Measurements from ENCODE around the gene RBKS. TPM values are rescaled to one million over a fixed set of nuclear protein-coding genes. Genes with fewer than 3 reads are reported as not detected.

Gene RBKS
- total and polyA plus RNA-seq, 2 of the 8 experiments (the other 6 are each of a cell fraction or from before 2014, with no cell fraction given), result 1.1 to 1.5 TPM

DNA sequence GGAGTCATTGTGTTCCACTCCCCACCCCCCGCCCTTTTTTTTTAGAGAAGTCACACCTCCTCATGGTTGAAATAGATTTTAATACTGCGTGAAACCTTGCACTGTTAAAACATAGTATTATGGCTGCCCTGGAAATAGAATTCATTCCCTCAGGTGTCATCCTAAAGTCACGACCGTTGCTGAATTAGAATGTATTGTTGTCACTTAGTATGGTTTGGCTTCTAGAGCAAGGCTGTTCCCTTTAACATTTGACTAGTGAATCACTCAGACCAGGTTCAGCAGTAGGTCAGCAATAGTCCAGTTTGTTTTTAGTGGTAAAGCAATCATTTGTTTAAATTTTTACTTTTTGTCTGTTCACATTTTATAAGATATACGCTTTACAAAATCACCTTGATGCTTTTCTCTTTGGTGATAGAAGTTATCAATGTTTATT, 1.5 kb upstream of the RBKS start:
- POLR2A ChIA-PET (ENCODE audit: partially characterized antibody), result interaction anchor here (0.6 kb wide), 1 partner anchor 503 kb away, joined by 3 read pairs; no protein-coding TSS in a partner anchor
- H3K23ac ChIP-seq (ENCODE audit: insufficient read length), result no peak overlapping the region

More for the DNA sequence above, 1.5 kb upstream of the RBKS start:
- H3K4me3 ChIP-seq (ENCODE audit: extremely low read depth in 1 of 4, insufficient read depth in 2 of 4, low read depth in 3 of 4, low read length in 4 of 4), result peak overlapping the region in 1 of 4 experiments; percentile 73; a peak in 2 of 8 replicates
- H2BK5ac ChIP-seq (ENCODE audit: low read depth, low read length), result no peak overlapping the region
- no peaks in the 10 kb centered on the region; a peak in 2 of 8 replicates for H3K36me3 ChIP-seq (ENCODE audit: control insufficient read depth in 2 of 4, insufficient read depth in 4 of 4, low read length in 3 of 4)
- H3K4me1 ChIP-seq (replicated peaks in 1 of 4; ENCODE audit: control insufficient read depth in 3 of 4, insufficient read depth in 4 of 4, low read length in 3 of 4), result no peaks in the 10 kb centered on the region
- peaks cover 6% of the 10 kb centered on the region for H3K23me2 ChIP-seq (ENCODE audit: low read depth, low read length)
- no peaks in the 10 kb centered on the region for H3K79me1 ChIP-seq (ENCODE audit: low read depth, low read length)
- TF ChIP-seq GABPA (IDR thresholded peaks at IDR 0.05; ENCODE audit: borderline replicate concordance, insufficient read depth, low read length) (no peak), JUN (IDR thresholded peaks at IDR 0.05; ENCODE audit: low read depth, low read length) (no peak), POLR2AphosphoS5 (IDR thresholded peaks at IDR 0.05; ENCODE audit: low read depth, low read length) (no peak), HDAC2 (IDR thresholded peaks at IDR 0.05; ENCODE audit: borderline replicate concordance in 1 of 2, low read depth in 2 of 2, low read length in 2 of 2) (no peak), RBBP5 (IDR thresholded peaks at IDR 0.05; ENCODE audit: borderline replicate concordance, low read depth, low read length) (no peak), TAF1 (IDR thresholded peaks at IDR 0.05; ENCODE audit: low read depth, low read length) (no peak), RNF2 (IDR thresholded peaks at IDR 0.05; ENCODE audit: borderline replicate concordance, low read depth, low read length, missing control alignments, poor library complexity, severe bottlenecking) (no peak), KDM5A (IDR thresholded peaks at IDR 0.05; ENCODE audit: low read length) (no peak), CREB1 (IDR thresholded peaks at IDR 0.05) (no peak), BRCA1 (IDR thresholded peaks at IDR 0.05; ENCODE audit: low read depth, low read length) (no peak)
- 0 out of 4 replicates have a peak, but pooled peaks cover 0 to 3% of the 10 kb centered on the region in 2 experiments for H3K79me2 ChIP-seq (ENCODE audit: control insufficient read depth in 1 of 2, insufficient read depth in 2 of 2, low read length in 2 of 2)
- H3K27me3 ChIP-seq (replicated peaks in 1 of 4; ENCODE audit: control insufficient read depth in 3 of 4, extremely low read depth in 1 of 4, insufficient read depth in 3 of 4, low read length in 3 of 4), result no peaks in the 10 kb centered on the region
- no peak overlapping the region for H4K91ac ChIP-seq (replicated peaks; ENCODE audit: insufficient read length, low read length)
- H2AFZ ChIP-seq (ENCODE audit: low read length), result no peak overlapping the region
- no peak overlapping the region for H3K56ac ChIP-seq (replicated peaks; ENCODE audit: insufficient read length, low read depth, low read length)
- H3K4ac ChIP-seq (replicated peaks; ENCODE audit: insufficient read length, low read depth, low read length), result no peak overlapping the region
- H3K9me3 ChIP-seq (ENCODE audit: insufficient read depth in 2 of 2, low read depth in 1 of 2, low read length in 1 of 2), result no peaks in the 10 kb centered on the region
- no peak overlapping the region for H4K8ac ChIP-seq (ENCODE audit: extremely low read depth, insufficient read depth, low read length)
- DNase-seq (ENCODE audit: low read depth in 1 of 2, low spot score in 2 of 2) (no peak), FAIRE-seq (no peak)
- H3K4me2 ChIP-seq (ENCODE audit: insufficient read depth in 1 of 2, low read depth in 2 of 2, low read length in 2 of 2), result peak overlapping the region in 1 of 2 experiments; percentile 66; a peak in 1 of 4 replicates
- H3K27ac ChIP-seq (ENCODE audit: low read depth, low read length), result no peak overlapping the region
- H2BK12ac ChIP-seq (ENCODE audit: low read depth, low read length), result no peak overlapping the region
- CTCF ChIA-PET (ENCODE audit: partially characterized antibody), result no interaction called here
- H4K5ac ChIP-seq (ENCODE audit: insufficient read length, low read depth, low read length), result no peak overlapping the region
- 83% methylated on average over 5 of the region's 5 CpGs; no CpG with 5 or more reads in 1 of the 2 experiments for WGBS, 2 experiments (ENCODE audit: extremely low coverage in 1 of 2, insufficient coverage in 1 of 2, insufficient read length in 1 of 2, insufficient replicate concordance in 2 of 2, low coverage in 1 of 2, low lambda C conversion rate in 2 of 2, missing lambda C conversion rate in 1 of 2)
- H4K20me1 ChIP-seq (replicated peaks in 1 of 2; ENCODE audit: control insufficient read depth in 1 of 2, insufficient read depth in 2 of 2, low read length in 2 of 2), result no peaks in the 10 kb centered on the region
- H2BK20ac ChIP-seq (ENCODE audit: low read length), result no peak overlapping the region
- H2BK120ac ChIP-seq (replicated peaks; ENCODE audit: low read depth, low read length), result no peak overlapping the region
- no peak overlapping the region for H2AK5ac ChIP-seq (ENCODE audit: low read depth, low read length)
- H2BK15ac ChIP-seq (ENCODE audit: low read length), result no peak overlapping the region
- H3K9ac ChIP-seq (replicated peaks in 1 of 4; ENCODE audit: extremely low read depth in 1 of 4, low read depth in 3 of 4, low read length in 3 of 4), result no peak overlapping the region
- H3K14ac ChIP-seq (ENCODE audit: insufficient read length), result no peak overlapping the region
- no peak overlapping the region for H3K18ac ChIP-seq (ENCODE audit: extremely low read depth, low read length)

Measured in H1 (cell line).